IPS DF 6.9 (cell line): Measurements from ENCODE around the gene TMEM256.
"Not testable (repeated sequence)": the region's sequence is repeated elsewhere in the genome, so short reads cannot be mapped to it uniquely, and the experiment has no call there.

ENCODE experiments used
- DNase-seq: peaks from one replicate; pipeline ENCODE4 v3.0.0-alpha.2; 2013; ENCODE audit warnings: low read depth, low spot score
- H3K27ac ChIP-seq: one replicate; pipeline ENCODE4 v1.5.1; 2013; ENCODE audit warnings: low read length, control low read depth
- H3K27me3 ChIP-seq: 2 replicates; pipeline ENCODE4 v1.6.1; 2013; ENCODE audit warnings: mild to moderate bottlenecking, low read length; ENCODE audit not compliant: control insufficient read depth, insufficient read depth
- H3K36me3 ChIP-seq: 2 replicates; pipeline ENCODE4 v1.6.1; 2013; ENCODE audit warnings: low read length; ENCODE audit not compliant: control insufficient read depth, insufficient read depth
- H3K4me1 ChIP-seq: 2 replicates; pipeline ENCODE4 v1.6.1; 2013; ENCODE audit warnings: low read length; ENCODE audit not compliant: control insufficient read depth, insufficient read depth
- H3K4me3 ChIP-seq: 2 replicates; pipeline ENCODE4 v1.5.1; 2013; ENCODE audit warnings: mild to moderate bottlenecking, low read length
- H3K9me3 ChIP-seq: 2 replicates; pipeline ENCODE4 v1.6.1; 2013; ENCODE audit warnings: low read length, inconsistent platforms; ENCODE audit not compliant: control insufficient read depth, insufficient read depth
- WGBS: extraction: QIAGEN DNeasy Blood & Tissue Kit; methylation state at CpG from one replicate; pipeline ENCODE4 v1.1.7; 2013; ENCODE audit warnings: mixed read lengths, missing lambda C conversion rate; ENCODE audit not compliant: insufficient read length, insufficient coverage; 5-methylcytosine and 5-hydroxymethylcytosine counted together

TMEM256 gene

GRCh38 chr17:7383371-7383741 lies 20.5 kb downstream of the TMEM256 start:
- Histone ChIP-seq H3K9me3 (no peaks in the 10 kb centered on the region), H3K27ac (no peak overlapping the region), H3K4me1 (peaks cover 8% of the 10 kb centered on the region), H3K36me3 (no peaks in the 10 kb centered on the region), H3K4me3 (peak overlapping the region; percentile 31; the same call in 1 of the 2 replicates), H3K27me3 (no peaks in the 10 kb centered on the region)
- no CpG with 5 or more reads among the region's 11 CpGs for WGBS
- no peak for DNase-seq

- H3K4me3 ChIP-seq = no peak overlapping the region
Measured at GRCh38 chr17:7382901-7383300, 21.0 kb downstream of the TMEM256 start.

GRCh38 chr17:7380855-7381683 lies 22.8 kb downstream of the TMEM256 start, which contains the start of gene TNK1:
TNK1 (plus strand) TSS chr17:7381089; CDS start chr17:7382927, 1,838 bp downstream.
- Histone ChIP-seq H3K4me1 (peaks cover 8% of the 10 kb centered on the region), H3K27me3 (no peaks in the 10 kb centered on the region), H3K9me3 (no peaks in the 10 kb centered on the region), H3K27ac (no peak within 1 kb of the TSS), H3K36me3 (no peaks in the 10 kb centered on the region), H3K4me3 (peak within 1 kb of the TSS; percentile 49; the same call in 1 of the 2 replicates)
- no peak for DNase-seq
- WGBS = no CpG with 5 or more reads among the region's 52 CpGs

More at GRCh38 chr17:7382901-7383300, 21.0 kb downstream of the TMEM256 start:
- Histone ChIP-seq H3K36me3 (no peaks in the 10 kb centered on the region), H3K4me1 (peaks cover 8% of the 10 kb centered on the region), H3K27ac (no peak overlapping the region), H3K9me3 (no peaks in the 10 kb centered on the region), H3K27me3 (no peaks in the 10 kb centered on the region)
- no peak for DNase-seq
- WGBS = no CpG with 5 or more reads among the region's 10 CpGs

- H3K27me3 ChIP-seq = no peaks in the 10 kb centered on the region
- no peaks in the 10 kb centered on the region for H3K9me3 ChIP-seq
- WGBS = no CpG with 5 or more reads among the region's 7 CpGs
- H3K4me1 ChIP-seq = peaks cover 8% of the 10 kb centered on the region
- no peak overlapping the region; the same call in 1 of the 2 replicates for H3K4me3 ChIP-seq
- H3K27ac ChIP-seq = no peak overlapping the region
- H3K36me3 ChIP-seq = no peaks in the 10 kb centered on the region
- DNase-seq = no peak
Measured at GRCh38 chr17:7380321-7380720, 23.6 kb downstream of the TMEM256 start.

- no CpG with 5 or more reads among the region's 3 CpGs for WGBS
- Histone ChIP-seq H3K27ac (no peak overlapping the region), H3K9me3 (no peaks in the 10 kb centered on the region), H3K27me3 (no peaks in the 10 kb centered on the region), H3K36me3 (no peaks in the 10 kb centered on the region), H3K4me3 (no peak overlapping the region), H3K4me1 (peaks cover 5% of the 10 kb centered on the region; the same call in 1 of the 2 replicates)
- DNase-seq = no peak
Measured at GRCh38 chr17:7379134-7379533, 24.8 kb downstream of the TMEM256 start.

- no peak for DNase-seq
- Histone ChIP-seq H3K4me3 (no peak overlapping the region), H3K27ac (no peak overlapping the region), H3K27me3 (no peaks in the 10 kb centered on the region), H3K36me3 (no peaks in the 10 kb centered on the region), H3K4me1 (no peaks in the 10 kb centered on the region), H3K9me3 (no peaks in the 10 kb centered on the region)
- WGBS = no CpG with 5 or more reads among the region's 2 CpGs
Measured at GRCh38 chr17:7374353-7374752, 29.5 kb downstream of the TMEM256 start.

- H3K27me3 ChIP-seq = no peaks in the 10 kb centered on the region
- no peaks in the 10 kb centered on the region for H3K36me3 ChIP-seq
- H3K27ac ChIP-seq = no peak overlapping the region
- H3K9me3 ChIP-seq = no peaks in the 10 kb centered on the region
- H3K4me3 ChIP-seq = no peak overlapping the region
- WGBS = no CpG with 5 or more reads among the region's 4 CpGs
- DNase-seq = no peak
- H3K4me1 ChIP-seq = peaks cover 2% of the 10 kb centered on the region; the same call in 1 of the 2 replicates
Measured at GRCh38 chr17:7370853-7371252, 33.0 kb downstream of the TMEM256 start.

- WGBS = no CpG with 5 or more reads among the region's 5 CpGs
- Histone ChIP-seq H3K4me3 (no peak overlapping the region), H3K9me3 (no peaks in the 10 kb centered on the region), H3K4me1 (peaks cover 2% of the 10 kb centered on the region; the same call in 1 of the 2 replicates), H3K27ac (no peak overlapping the region), H3K27me3 (no peaks in the 10 kb centered on the region), H3K36me3 (no peaks in the 10 kb centered on the region)
- no peak for DNase-seq
Measured at GRCh38 chr17:7369825-7370224, 34.1 kb downstream of the TMEM256 start.

GRCh38 chr17:7368599-7368994 lies 35.3 kb downstream of the TMEM256 start:
- H3K36me3 ChIP-seq, H3K4me1 ChIP-seq: not testable (repeated sequence)

GRCh38 chr17:7367918-7368598 lies 35.8 kb downstream of the TMEM256 start:
- Histone ChIP-seq H3K4me3 (no peak overlapping the region), H3K36me3 (no peaks in the 10 kb centered on the region), H3K27ac (no peak overlapping the region), H3K4me1 (peaks cover 2% of the 10 kb centered on the region; the same call in 1 of the 2 replicates), H3K27me3 (no peaks in the 10 kb centered on the region), H3K9me3 (no peaks in the 10 kb centered on the region)
- DNase-seq = no peak
- WGBS = no CpG with 5 or more reads among the region's 13 CpGs

More at GRCh38 chr17:7368599-7368994, 35.3 kb downstream of the TMEM256 start:
- DNase-seq, H3K4me3 ChIP-seq, H3K27ac ChIP-seq, H3K9me3 ChIP-seq, H3K27me3 ChIP-seq: not testable (repeated sequence)
- no CpG with 5 or more reads among the region's 5 CpGs for WGBS
